NCI-H1092 treated with DMSO at 0.1 percent for 48 hours (cell line): ENCODE data around the gene NHLH1.

Experiments used
- DNase-seq: peaks from one replicate; lab custom pipeline; 2025; lab: John Stamatoyannopoulos, UW

The NHLH1 gene

GRCh38 chr1:160359559-160360226 is 7.2 kb upstream of the NHLH1 start:
- DNase-seq, result no peak

GRCh38 chr1:160360227-160360695 is 6.6 kb upstream of the NHLH1 start:
- no peak for DNase-seq

- no peak for DNase-seq
These were observed 5.7 kb upstream of the NHLH1 start for GRCh38 chr1:160361199-160361598.

- no peak for DNase-seq
These were observed 5.1 kb upstream of the NHLH1 start for GRCh38 chr1:160361814-160362167.

GRCh38 chr1:160362168-160362957 is 4.5 kb upstream of the NHLH1 start:
- no peak for DNase-seq

GRCh38 chr1:160363010-160363409 is 3.9 kb upstream of the NHLH1 start:
- no peak for DNase-seq

- no peak for DNase-seq
These were observed 2.7 kb upstream of the NHLH1 start for GRCh38 chr1:160363951-160364735.

GRCh38 chr1:160365325-160365724 is 1.5 kb upstream of the NHLH1 start:
- DNase-seq, result no peak

- DNase-seq, result no peak
These were observed 637 bp downstream of the NHLH1 start for GRCh38 chr1:160367516-160367900.

- no peak for DNase-seq
These were observed 1.4 kb downstream of the NHLH1 start for GRCh38 chr1:160367934-160368923.

- no peak for DNase-seq
These were observed 2.2 kb downstream of the NHLH1 start for GRCh38 chr1:160369087-160369486.

GRCh38 chr1:160370561-160371345 is 3.9 kb downstream of the NHLH1 start:
- DNase-seq, result no peak

GRCh38 chr1:160371346-160371631 is 4.4 kb downstream of the NHLH1 start:
- DNase-seq, result no peak

GRCh38 chr1:160371756-160372155 is 4.9 kb downstream of the NHLH1 start:
- no peak for DNase-seq

- DNase-seq, result no peak
These were observed 6.8 kb downstream of the NHLH1 start for GRCh38 chr1:160373696-160374095.

- no peak for DNase-seq
These were observed 7.6 kb downstream of the NHLH1 start for GRCh38 chr1:160374306-160375110.

- DNase-seq, result no peak
These were observed 9.1 kb downstream of the NHLH1 start for GRCh38 chr1:160375788-160376524.

- DNase-seq, result peak; percentile 82
These were observed 9.8 kb downstream of the NHLH1 start for GRCh38 chr1:160376525-160377131.
